Stimulated activated naive CD8-positive, alpha-beta T cell treated with anti-CD3 and anti-CD28 coated beads, Interleukin-15, Interleukin-2, amounts not matched to agents 100 ng/mL and 50 ng/mL, for 24 hours (primary cell): ENCODE results near the gene CHSY1.

ENCODE experiments used
- H3K27ac Mint-ChIP-seq: one replicate; pipeline ENCODE4 v1.8.0; 2021; ENCODE audit warnings: mild to moderate bottlenecking, mixed read lengths
- H3K27me3 Mint-ChIP-seq: one replicate; pipeline ENCODE4 v1.8.0; 2021; ENCODE audit warnings: mixed read lengths
- H3K36me3 Mint-ChIP-seq: one replicate; pipeline ENCODE4 v1.8.0; 2021; ENCODE audit warnings: low read depth, mixed read lengths
- H3K4me1 Mint-ChIP-seq: one replicate; pipeline ENCODE4 v1.8.0; 2021; ENCODE audit warnings: low read depth, mixed read lengths
- H3K4me3 Mint-ChIP-seq: one replicate; pipeline ENCODE4 v1.8.0; 2021; ENCODE audit warnings: mild to moderate bottlenecking, mixed read lengths
- H3K9me3 Mint-ChIP-seq: one replicate; pipeline ENCODE4 v1.8.0; 2021; ENCODE audit warnings: mixed read lengths

The CHSY1 gene

DNA sequence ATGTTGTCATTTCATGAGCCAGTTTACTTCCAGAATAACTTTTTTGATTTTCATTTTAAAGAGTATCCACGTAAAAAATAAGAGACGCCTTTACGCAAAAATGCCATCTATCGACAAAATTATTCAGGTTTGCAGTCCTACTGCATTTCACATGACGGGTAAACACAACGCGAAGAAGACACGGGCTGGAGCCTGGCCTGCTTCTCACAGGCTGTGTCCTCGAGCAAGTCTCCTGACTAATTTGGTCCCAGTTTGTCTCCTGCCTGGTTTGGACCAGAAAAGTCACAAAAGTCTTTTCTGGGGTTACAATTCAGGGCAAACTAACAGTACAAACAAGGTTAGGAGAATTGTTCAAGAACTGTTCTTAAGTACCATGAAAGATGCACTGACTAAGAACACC is 51.7 kb downstream of the CHSY1 start:
- Mint-ChIP-seq H3K9me3 (no peaks in the 10 kb centered on the region), H3K27ac (peak overlapping the region; percentile 98), H3K4me3 (peak overlapping the region; percentile 66), H3K4me1 (peaks cover 96% of the 10 kb centered on the region), H3K36me3 (peaks cover 35% of the 10 kb centered on the region), H3K27me3 (no peaks in the 10 kb centered on the region)

DNA sequence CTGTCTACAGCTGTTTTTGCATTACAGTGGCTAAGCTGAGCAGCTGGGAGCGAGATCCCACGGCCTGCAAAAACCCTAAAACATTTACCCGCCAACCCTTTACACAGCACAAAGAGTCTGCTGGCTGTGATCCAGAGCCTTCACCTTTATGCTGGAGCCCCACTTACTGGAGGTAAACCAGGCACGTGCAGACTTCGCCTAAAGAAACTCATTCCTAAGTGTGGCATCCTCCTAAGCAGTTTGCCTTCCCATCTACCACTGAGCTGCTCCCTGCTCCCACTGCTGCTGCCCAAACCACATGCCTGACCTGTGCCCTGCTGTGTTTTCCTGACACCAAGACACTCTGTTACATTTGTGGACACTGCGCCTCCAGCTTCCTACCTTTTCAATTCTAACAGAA is 53.0 kb downstream of the CHSY1 start:
- Mint-ChIP-seq H3K4me3 (peak overlapping the region; percentile 66), H3K4me1 (peaks cover 98% of the 10 kb centered on the region), H3K27me3 (no peaks in the 10 kb centered on the region), H3K27ac (peak overlapping the region; percentile 98), H3K9me3 (no peaks in the 10 kb centered on the region), H3K36me3 (peaks cover 32% of the 10 kb centered on the region)

DNA sequence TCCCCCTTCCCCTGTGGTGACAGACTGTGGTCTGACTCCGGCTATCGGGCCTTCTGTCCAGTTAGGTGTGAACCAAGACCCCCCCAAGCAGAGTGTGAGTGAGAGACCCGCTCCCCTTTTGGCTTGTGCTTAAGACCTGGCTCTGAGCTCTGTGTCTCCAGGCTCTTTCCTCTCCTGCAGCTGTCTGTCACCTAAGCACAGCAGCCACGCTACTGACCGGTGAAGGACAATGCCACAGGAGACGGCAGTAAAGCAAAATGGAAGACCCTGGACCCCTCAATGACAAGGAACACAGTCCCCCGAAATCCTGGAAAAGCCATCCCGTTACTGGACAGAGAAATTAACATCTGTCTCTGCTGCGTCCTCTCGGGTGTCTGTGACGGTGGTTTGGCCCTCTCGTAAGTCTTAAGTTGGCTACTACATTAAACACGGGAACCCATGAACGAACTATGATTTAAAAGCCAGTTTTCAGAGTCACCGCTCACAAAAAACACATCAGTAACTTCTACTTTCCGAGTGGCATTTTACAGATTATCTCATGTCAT is 53.7 kb downstream of the CHSY1 start:
- Mint-ChIP-seq H3K27me3 (no peaks in the 10 kb centered on the region), H3K36me3 (peaks cover 27% of the 10 kb centered on the region), H3K4me1 (peaks cover 98% of the 10 kb centered on the region), H3K27ac (peak overlapping the region; percentile 98), H3K9me3 (no peaks in the 10 kb centered on the region), H3K4me3 (peak overlapping the region; percentile 37)

DNA sequence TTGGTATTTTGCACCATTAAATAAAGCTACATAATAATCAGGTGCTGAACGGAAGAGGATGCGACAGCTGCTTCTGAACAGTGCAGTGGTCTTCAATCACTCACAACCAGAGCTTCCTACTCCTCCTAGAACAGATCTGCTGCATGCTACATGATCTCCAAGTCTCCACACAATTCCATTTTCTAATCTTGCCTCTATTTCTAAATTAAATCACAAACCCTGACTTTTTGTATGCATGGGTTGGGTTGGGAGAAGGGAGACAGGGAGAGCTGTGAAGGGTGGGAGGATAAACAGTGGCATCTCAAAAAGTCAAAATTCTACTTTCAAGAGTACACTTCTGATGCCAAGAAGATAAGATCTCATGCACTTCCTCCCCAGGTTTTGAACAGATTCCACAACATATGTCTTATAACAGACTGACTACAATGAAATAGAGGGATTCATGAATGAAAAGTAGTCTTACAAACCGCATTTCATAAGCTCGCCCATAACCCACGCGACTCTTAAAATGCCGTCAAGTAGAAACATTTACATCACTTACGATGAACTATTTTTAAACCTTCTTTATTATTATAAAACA is 57.2 kb downstream of the CHSY1 start:
- no peaks in the 10 kb centered on the region for H3K27me3 Mint-ChIP-seq
- peaks cover 97% of the 10 kb centered on the region for H3K4me1 Mint-ChIP-seq
- peak overlapping the region; percentile 76 for H3K27ac Mint-ChIP-seq
- H3K4me3 Mint-ChIP-seq = peak overlapping the region; percentile 34
- H3K36me3 Mint-ChIP-seq = peaks cover 16% of the 10 kb centered on the region
- H3K9me3 Mint-ChIP-seq = no peaks in the 10 kb centered on the region

DNA sequence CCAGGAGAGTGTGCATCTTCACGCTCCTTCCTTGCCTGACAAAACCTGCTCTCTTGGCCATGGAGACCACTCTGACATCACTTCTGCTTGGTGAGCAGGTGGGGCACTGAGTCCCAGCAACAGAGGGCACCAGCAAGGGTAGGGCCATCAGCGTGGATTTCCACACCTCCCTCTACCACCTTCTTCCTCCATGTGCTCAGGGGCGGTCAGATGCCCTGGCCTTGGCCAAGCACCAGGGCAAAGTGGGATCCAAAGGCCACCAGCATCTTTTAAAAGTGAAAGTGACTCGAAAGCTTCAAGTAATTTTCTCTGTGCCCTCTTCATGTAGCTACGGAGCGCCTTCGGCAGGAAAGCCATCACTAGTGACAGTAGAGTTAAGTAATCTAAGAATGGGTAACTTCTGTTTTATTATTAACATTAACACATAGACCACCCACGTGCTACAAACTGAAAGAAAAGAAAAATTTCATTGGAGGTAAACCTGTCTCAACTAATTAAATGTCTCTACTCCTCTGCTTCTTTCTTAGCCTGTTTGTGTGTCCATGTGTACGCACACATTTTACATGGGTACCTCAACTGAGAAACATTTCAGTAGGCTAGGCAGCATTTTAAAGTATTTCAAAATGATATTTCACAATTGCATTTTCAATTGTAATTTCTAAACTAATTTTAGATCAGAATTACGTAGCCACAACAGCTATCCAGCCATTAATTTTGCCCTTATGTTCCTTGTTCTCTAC is 57.9 kb downstream of the CHSY1 start:
- H3K27ac Mint-ChIP-seq = peak overlapping the region; percentile 76
- no peaks in the 10 kb centered on the region for H3K27me3 Mint-ChIP-seq
- peaks cover 20% of the 10 kb centered on the region for H3K36me3 Mint-ChIP-seq
- H3K9me3 Mint-ChIP-seq = no peaks in the 10 kb centered on the region
- H3K4me1 Mint-ChIP-seq = peaks cover 97% of the 10 kb centered on the region
- H3K4me3 Mint-ChIP-seq = peak overlapping the region; percentile 34

DNA sequence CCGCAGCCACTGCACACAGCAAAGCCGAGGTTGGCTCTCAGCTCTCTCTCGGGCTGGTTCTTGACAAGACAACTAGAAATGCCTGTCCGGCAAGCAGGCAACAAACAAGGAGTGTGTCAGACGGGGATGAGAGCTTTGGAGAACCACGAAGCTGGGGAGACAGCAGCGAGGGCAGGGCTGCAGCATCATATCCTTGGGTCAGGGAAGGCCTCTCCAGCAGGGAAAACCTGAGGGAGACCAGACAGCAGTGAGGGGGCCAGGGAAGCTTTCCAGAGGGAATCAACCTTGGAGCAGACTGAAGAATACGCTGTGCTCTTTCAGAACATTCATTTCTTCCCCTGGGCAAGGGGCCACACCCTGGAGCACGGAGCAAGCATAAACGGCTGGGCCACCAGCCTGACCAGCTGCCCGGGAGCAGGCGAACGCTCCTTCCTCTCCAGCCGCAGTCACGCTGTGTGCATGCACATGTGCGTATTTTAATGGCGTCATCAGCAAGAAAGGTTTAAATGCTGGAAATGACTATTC is 58.7 kb downstream of the CHSY1 start:
- no peaks in the 10 kb centered on the region for H3K27me3 Mint-ChIP-seq
- H3K9me3 Mint-ChIP-seq = no peaks in the 10 kb centered on the region
- peak overlapping the region; percentile 47 for H3K27ac Mint-ChIP-seq
- H3K4me3 Mint-ChIP-seq = peak overlapping the region; percentile 22
- peaks cover 19% of the 10 kb centered on the region for H3K36me3 Mint-ChIP-seq
- peaks cover 97% of the 10 kb centered on the region for H3K4me1 Mint-ChIP-seq

DNA sequence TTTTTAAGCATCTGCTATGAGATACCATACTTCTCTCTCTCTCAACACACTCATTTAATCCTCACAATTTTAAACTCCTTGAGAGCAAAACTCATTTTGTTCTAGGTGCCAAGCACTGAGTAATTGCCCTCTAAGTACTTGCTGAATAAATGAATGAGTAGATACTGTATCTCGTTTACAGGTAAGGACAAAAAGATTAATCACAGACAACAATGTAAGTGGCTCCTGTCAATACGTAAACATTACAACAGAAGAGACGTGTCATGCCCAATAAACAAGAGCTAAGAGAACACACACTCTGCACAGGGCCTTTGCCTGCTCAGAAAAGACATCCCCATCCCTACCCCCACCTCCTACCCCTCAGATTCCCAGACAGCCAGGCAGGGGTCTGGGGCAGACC is 59.8 kb downstream of the CHSY1 start:
- H3K9me3 Mint-ChIP-seq = no peaks in the 10 kb centered on the region
- H3K27ac Mint-ChIP-seq = peak overlapping the region; percentile 9
- no peak overlapping the region for H3K4me3 Mint-ChIP-seq
- peaks cover 21% of the 10 kb centered on the region for H3K36me3 Mint-ChIP-seq
- peaks cover 99% of the 10 kb centered on the region for H3K4me1 Mint-ChIP-seq
- H3K27me3 Mint-ChIP-seq = no peaks in the 10 kb centered on the region

DNA sequence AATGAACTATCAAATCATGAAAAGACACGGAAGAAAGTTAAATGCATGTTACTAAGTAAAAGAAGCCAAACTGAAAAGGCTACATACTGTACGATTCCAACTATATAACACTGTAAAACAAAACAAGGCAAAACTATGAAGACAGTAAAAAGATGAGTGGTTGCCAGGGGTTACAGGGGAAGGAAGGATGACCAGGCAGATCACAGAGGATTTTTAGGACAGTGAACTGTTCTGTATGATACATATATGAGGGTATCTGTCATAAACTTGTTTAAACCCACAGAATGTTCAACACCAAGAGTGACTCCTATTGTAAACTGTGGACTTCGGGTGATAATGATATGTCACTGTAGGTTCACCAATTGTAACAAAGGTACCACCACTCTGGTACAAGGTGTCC is 60.6 kb downstream of the CHSY1 start:
- Mint-ChIP-seq H3K36me3 (peaks cover 17% of the 10 kb centered on the region), H3K4me1 (peaks cover 99% of the 10 kb centered on the region), H3K27ac (no peak overlapping the region), H3K4me3 (no peak overlapping the region), H3K27me3 (no peaks in the 10 kb centered on the region), H3K9me3 (no peaks in the 10 kb centered on the region)

DNA sequence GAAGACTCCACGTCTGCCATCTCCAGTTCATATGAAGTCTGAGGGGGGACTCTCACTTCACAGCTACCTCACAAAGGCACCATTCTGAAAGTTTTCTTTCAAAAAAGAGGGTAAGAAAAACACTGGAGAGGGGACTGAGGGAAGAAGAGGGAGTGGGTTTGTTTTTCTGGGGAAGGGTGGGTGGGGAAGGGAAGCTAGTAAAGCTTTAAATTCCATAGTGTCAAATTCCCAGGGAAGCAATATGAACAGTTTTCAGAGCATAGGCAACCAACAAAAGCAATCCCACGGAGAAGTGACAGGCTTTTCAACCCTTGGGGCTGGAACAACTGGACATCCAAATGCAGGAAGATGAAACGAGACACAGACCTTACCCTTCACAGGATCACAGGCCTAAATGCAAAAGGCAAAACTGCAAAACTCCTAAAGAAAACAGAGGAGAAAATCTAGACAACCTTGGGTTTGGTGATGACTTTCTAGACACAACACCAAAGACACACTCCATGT is 61.7 kb downstream of the CHSY1 start:
- H3K4me3 Mint-ChIP-seq = no peak overlapping the region
- peaks cover 97% of the 10 kb centered on the region for H3K4me1 Mint-ChIP-seq
- peak overlapping the region; percentile 96 for H3K27ac Mint-ChIP-seq
- peaks cover 22% of the 10 kb centered on the region for H3K36me3 Mint-ChIP-seq
- no peaks in the 10 kb centered on the region for H3K9me3 Mint-ChIP-seq
- no peaks in the 10 kb centered on the region for H3K27me3 Mint-ChIP-seq

DNA sequence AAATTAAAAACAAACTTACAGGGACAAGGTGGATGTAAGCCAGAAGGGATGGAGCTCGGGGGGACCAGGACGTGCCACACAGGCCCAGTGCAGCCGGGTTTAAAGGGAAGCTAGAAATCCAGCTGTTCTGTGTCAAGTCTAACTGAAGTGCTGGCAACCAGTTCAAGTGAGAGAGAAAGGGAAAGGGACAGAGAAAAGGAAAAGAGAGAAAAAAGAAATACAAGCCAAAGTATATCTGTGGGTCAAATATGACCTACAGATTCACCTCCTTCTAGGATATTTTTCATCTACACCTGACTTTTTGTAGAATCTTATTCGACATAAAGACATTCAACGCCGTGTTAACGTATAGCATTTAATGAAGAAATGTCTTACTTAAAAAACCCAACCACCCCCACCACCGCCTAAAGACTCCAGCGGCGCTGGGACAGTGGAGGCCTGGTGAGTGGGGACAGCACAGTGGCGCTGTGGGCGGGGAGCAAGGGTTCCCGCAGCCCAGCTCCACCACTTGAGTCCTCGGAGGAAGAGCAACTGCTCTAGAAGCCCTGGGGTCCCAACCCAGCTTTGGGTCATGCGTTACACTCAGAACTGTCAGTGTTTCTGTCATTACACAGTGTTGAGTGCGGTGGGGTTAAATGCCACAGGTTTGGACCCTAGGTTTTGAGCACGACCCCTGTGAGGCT is 62.3 kb downstream of the CHSY1 start:
- peaks cover 96% of the 10 kb centered on the region for H3K4me1 Mint-ChIP-seq
- peaks cover 26% of the 10 kb centered on the region for H3K36me3 Mint-ChIP-seq
- no peaks in the 10 kb centered on the region for H3K9me3 Mint-ChIP-seq
- no peaks in the 10 kb centered on the region for H3K27me3 Mint-ChIP-seq
- H3K4me3 Mint-ChIP-seq = peak overlapping the region; percentile 65
- H3K27ac Mint-ChIP-seq = peak overlapping the region; percentile 96

DNA sequence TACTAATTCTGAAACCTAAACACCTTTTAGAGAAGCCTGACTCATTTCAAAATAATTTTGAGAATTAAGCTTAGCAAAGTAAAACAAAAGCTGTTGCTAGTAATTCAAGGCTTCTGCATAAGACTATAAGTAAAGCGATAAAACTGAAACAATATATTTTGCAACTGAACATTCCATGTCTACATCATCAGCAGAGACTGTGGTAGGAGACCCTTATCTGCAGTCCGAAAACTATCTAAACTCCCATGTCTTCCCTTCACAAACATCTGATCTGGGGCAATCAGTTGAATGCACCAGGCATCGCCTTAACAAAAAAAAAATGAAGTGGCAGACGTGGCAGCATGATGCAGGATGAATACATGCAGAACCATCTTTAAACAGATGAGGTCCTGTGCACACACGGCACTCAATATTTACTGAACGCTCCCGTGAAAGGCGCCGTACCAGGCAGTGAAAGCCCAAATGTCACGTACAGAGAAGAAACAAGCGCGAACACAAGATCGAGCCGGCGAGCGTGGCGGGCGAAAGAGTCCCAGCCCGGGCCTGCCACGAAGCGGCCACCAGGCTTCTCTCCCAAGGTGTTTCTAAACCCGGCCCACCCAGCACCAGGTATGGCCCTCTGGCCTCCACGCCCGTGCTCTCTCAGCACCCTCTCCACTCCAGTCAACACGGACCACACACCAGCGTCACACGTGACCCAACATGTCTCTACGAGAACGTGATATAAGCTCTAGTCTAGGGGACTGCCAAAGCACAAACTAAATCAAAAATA is 63.0 kb downstream of the CHSY1 start:
- Mint-ChIP-seq H3K36me3 (peaks cover 27% of the 10 kb centered on the region), H3K4me3 (peak overlapping the region; percentile 65), H3K9me3 (no peaks in the 10 kb centered on the region), H3K27me3 (no peaks in the 10 kb centered on the region), H3K27ac (peak overlapping the region; percentile 96), H3K4me1 (peaks cover 92% of the 10 kb centered on the region)

DNA sequence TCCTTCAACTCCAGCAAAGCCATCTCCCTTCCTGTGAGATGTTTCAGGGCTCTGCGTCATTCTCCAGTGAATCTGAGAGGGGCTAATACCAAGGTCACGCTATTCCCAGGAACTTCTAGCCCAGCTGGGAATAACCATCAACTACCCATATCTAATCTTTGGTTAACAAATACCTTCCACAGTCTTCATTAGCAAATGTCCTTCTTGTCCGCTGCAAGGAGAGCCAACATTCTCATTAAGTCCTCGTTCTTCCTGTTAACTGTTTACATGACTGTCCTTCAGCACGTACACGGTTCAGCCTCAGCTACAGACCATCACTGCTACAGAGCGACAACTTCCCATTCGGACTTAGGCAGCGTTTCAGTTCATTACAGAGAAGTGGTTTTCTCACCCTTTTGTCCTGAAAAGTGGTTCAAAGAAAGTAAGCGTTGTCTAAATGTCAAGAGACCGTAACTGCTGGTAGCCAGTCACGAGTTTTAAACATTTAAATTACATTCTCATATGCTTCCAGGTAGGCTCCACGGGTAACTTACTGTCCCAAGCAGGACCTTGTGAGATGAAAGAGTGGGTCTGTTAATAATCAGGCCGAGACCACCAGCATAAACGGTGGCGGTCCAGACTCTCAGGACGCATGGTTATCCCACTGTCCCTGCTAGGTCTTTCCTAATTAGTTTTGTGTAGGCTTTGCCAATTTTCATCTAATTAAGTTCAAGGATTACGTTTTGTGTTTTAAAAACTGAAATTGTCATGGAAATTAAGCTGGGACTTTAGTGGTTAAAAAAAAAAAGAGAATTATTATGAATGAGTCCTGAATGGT is 63.8 kb downstream of the CHSY1 start:
- no peaks in the 10 kb centered on the region for H3K27me3 Mint-ChIP-seq
- peak overlapping the region; percentile 96 for H3K27ac Mint-ChIP-seq
- no peaks in the 10 kb centered on the region for H3K9me3 Mint-ChIP-seq
- H3K36me3 Mint-ChIP-seq = peaks cover 35% of the 10 kb centered on the region
- peak overlapping the region; percentile 56 for H3K4me3 Mint-ChIP-seq
- H3K4me1 Mint-ChIP-seq = peaks cover 92% of the 10 kb centered on the region

DNA sequence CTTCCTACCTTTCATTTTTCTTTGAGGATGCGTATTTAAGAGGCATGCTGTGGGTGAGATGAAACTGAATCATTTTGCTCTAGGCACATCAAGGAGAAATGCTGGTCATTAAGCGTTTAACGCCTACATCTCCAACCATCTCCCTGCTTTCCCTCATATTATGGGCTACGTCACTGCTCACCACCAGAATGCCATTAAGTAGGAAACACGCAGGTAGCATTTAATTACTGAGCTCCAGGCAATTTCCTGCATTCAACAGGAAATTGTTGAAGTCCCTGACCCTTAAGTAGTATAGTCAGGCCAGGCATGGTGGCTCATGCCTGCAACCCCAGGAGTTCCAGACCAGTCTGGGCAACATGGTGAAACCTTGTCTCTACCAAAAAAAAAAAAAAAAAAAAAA is 66.1 kb downstream of the CHSY1 start:
- peaks cover 58% of the 10 kb centered on the region for H3K36me3 Mint-ChIP-seq
- H3K9me3 Mint-ChIP-seq = no peaks in the 10 kb centered on the region
- no peak overlapping the region for H3K4me3 Mint-ChIP-seq
- H3K27ac Mint-ChIP-seq = no peak overlapping the region
- no peaks in the 10 kb centered on the region for H3K27me3 Mint-ChIP-seq
- peaks cover 93% of the 10 kb centered on the region for H3K4me1 Mint-ChIP-seq

DNA sequence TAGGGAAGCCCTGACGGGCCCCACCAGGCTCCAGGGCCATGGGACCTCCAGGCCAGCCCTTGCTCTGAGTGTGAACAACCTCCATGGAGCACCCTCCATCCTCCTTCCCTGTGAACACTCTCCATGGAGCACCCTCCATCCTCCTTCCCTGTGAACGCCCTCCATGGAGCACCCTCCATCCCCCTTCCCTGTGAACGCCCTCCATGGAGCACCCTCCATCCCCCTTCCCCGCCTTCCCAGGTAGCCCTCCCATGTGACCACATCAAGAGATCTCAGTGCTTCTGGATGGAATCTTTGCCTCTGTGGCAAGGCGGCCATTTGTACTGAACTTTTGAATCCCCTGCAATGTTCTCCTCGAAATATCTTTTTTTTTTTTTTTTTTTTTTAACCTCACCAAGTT is 66.5 kb downstream of the CHSY1 start:
- no peak overlapping the region for H3K27ac Mint-ChIP-seq

More for the DNA sequence above, 66.5 kb downstream of the CHSY1 start:
- no peaks in the 10 kb centered on the region for H3K9me3 Mint-ChIP-seq
- no peak overlapping the region for H3K4me3 Mint-ChIP-seq
- peaks cover 62% of the 10 kb centered on the region for H3K36me3 Mint-ChIP-seq
- no peaks in the 10 kb centered on the region for H3K27me3 Mint-ChIP-seq
- H3K4me1 Mint-ChIP-seq = peaks cover 93% of the 10 kb centered on the region
